ENCODE measurements around the gene FOXI2. TPM values are rescaled to one million over a fixed set of nuclear protein-coding genes. Genes with fewer than 3 reads are reported as not detected.

The FOXI2 gene
- total and polyA plus RNA-seq, 2 of the 4 experiments (the other 2 are of a cell fraction) = not detected

DNA sequence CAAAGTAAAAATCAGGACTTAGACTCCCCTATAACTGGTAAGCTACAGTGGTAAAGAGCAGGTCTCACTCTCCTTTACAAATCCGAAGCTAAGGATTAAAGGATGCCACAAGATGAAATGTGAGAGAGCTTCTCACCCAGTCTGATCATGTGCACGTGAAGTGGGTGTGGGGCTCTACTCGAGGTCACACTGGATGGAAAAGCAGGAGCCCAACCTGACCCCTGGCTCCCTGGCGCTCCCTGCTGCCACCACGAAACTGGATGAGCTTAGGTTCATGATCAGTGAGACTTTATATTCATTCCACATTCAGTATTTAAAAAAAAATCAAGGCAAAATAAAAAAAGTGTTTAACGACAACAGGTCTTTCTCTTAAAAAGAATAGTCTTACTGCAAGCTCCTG, 21.7 kb upstream of the FOXI2 start:
- Histone ChIP-seq H4K5ac (ENCODE audit: low read depth, low read length) (no peak overlapping the region), H3K4me3 (ENCODE audit: insufficient read depth, low read depth, low read length) (no peak overlapping the region), H4K91ac (ENCODE audit: insufficient read depth, low read depth, low read length) (no peak overlapping the region), H3K9ac (ENCODE audit: low read depth, low read length) (no peak overlapping the region), H3K4me1 (ENCODE audit: control insufficient read depth, insufficient read depth, low read length) (no peaks in the 10 kb centered on the region), H2BK5ac (ENCODE audit: low read depth, low read length, poor library complexity, severe bottlenecking) (no peak overlapping the region), H2BK15ac (ENCODE audit: low read depth, low read length) (no peak overlapping the region), H2AK5ac (ENCODE audit: low read depth, low read length) (no peak overlapping the region), H2BK20ac (ENCODE audit: low read depth, low read length) (no peak overlapping the region), H3K27ac (ENCODE audit: insufficient read depth, low read length) (no peak overlapping the region), H2BK120ac (ENCODE audit: low read depth, low read length) (no peak overlapping the region), H3K4me2 (ENCODE audit: low read depth, low read length) (no peak overlapping the region), H4K20me1 (ENCODE audit: insufficient read depth, low read length) (no peaks in the 10 kb centered on the region), H3K27me3 (ENCODE audit: control insufficient read depth, insufficient read depth, low read length) (no peaks in the 10 kb centered on the region), H2AK9ac (replicated peaks; ENCODE audit: low read depth, low read length, poor library complexity) (no peak overlapping the region), H3K14ac (replicated peaks; ENCODE audit: low read depth, low read length) (no peak overlapping the region), H3K4ac (ENCODE audit: low read depth, low read length) (no peak overlapping the region), H3K9me3 (ENCODE audit: control insufficient read depth, insufficient read depth, low read length) (peaks cover 6% of the 10 kb centered on the region; the same call in 1 of the 2 replicates), H4K8ac (ENCODE audit: low read depth in 2 of 2, low read length in 2 of 2) (no peak overlapping the region), H2AFZ (replicated peaks; ENCODE audit: low read length, poor library complexity) (no peak overlapping the region), H3K79me1 (ENCODE audit: low read depth in 1 of 2, low read length in 2 of 2) (no peaks in the 10 kb centered on the region), H3K18ac (ENCODE audit: low read depth, low read length) (no peak overlapping the region), H3K23ac (ENCODE audit: low read depth, low read length) (no peak overlapping the region), H3K56ac (ENCODE audit: extremely low read depth, insufficient read depth, low read length) (no peak overlapping the region), H3K9me1 (ENCODE audit: insufficient read depth, low read length) (no peaks in the 10 kb centered on the region), H3K36me3 (ENCODE audit: control insufficient read depth, insufficient read depth, low read length) (no peaks in the 10 kb centered on the region)
- dilution Hi-C loops (cut with HindIII; ENCODE audit: low sequenced_read_pairs, unreplicated experiment) = no loop called here
- in situ Hi-C loops (cut with MboI; ENCODE audit: low sequenced_read_pairs) = no loop called here
- no peak for DNase-seq
- POLR2A ChIA-PET (ENCODE audit: unreplicated experiment) = interaction anchor here (0.6 kb wide), 1 partner anchor 318 kb away, joined by 7 read pairs; no protein-coding TSS in a partner anchor
- no TSS peak for BruUV-seq (replicated peaks)
- TF ChIP-seq POLR2A (IDR thresholded peaks at IDR 0.05; ENCODE audit: low read depth, low read length) (no peak), RFX5 (IDR thresholded peaks at IDR 0.05; ENCODE audit: low read depth, low read length) (no peak), SMC3 (IDR thresholded peaks at IDR 0.05; ENCODE audit: low read depth, low read length) (no peak), BHLHE40 (IDR thresholded peaks at IDR 0.05; ENCODE audit: low read depth, low read length) (no peak), RAD21 (IDR thresholded peaks at IDR 0.05; ENCODE audit: low read length) (no peak), MAZ (IDR thresholded peaks at IDR 0.05; ENCODE audit: borderline replicate concordance, low read depth, low read length) (no peak), FOS (IDR thresholded peaks at IDR 0.05; ENCODE audit: low read depth, low read length) (no peak), CHD1 (IDR thresholded peaks at IDR 0.05; ENCODE audit: low read depth, low read length) (no peak), MXI1 (IDR thresholded peaks at IDR 0.05; ENCODE audit: borderline replicate concordance, low read depth, low read length) (no peak), NFE2L2 (IDR thresholded peaks at IDR 0.05; ENCODE audit: low read depth, low read length) (no peak), MAFK (IDR thresholded peaks at IDR 0.05; ENCODE audit: low read depth, low read length) (no peak)
- TF ChIP-seq, protein P1, sequence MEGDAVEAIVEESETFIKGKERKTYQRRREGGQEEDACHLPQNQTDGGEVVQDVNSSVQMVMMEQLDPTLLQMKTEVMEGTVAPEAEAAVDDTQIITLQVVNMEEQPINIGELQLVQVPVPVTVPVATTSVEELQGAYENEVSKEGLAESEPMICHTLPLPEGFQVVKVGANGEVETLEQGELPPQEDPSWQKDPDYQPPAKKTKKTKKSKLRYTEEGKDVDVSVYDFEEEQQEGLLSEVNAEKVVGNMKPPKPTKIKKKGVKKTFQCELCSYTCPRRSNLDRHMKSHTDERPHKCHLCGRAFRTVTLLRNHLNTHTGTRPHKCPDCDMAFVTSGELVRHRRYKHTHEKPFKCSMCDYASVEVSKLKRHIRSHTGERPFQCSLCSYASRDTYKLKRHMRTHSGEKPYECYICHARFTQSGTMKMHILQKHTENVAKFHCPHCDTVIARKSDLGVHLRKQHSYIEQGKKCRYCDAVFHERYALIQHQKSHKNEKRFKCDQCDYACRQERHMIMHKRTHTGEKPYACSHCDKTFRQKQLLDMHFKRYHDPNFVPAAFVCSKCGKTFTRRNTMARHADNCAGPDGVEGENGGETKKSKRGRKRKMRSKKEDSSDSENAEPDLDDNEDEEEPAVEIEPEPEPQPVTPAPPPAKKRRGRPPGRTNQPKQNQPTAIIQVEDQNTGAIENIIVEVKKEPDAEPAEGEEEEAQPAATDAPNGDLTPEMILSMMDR (conservative IDR thresholded peaks at IDR 0.05; ENCODE audit: low read depth, low read length) = no peak
- ATAC-seq (ENCODE audit: low read depth) = no peak
- intact Hi-C loops (cut with micrococcal nuclease) = no loop called here
- WGBS, 2 experiments (ENCODE audit: extremely low coverage in 2 of 2, insufficient read length in 1 of 2) = no CpG with 5 or more reads among the region's 6 CpGs
- CTCF ChIA-PET = interaction anchor here (1.3 kb wide), 1 partner anchor 139 kb away, joined by 4 read pairs; no protein-coding TSS in a partner anchor
